ENCODE data around the gene MASP1. TPM values are rescaled to one million over a fixed set of nuclear protein-coding genes. Genes with fewer than 3 reads are reported as not detected.
A peak's percentile ranks its signal among the peaks of the same experiment; 100 is the strongest.

The MASP1 gene
- total and polyA plus RNA-seq, 8 donors, result 0.06 to 1.3 (median 0.35) TPM

DNA sequence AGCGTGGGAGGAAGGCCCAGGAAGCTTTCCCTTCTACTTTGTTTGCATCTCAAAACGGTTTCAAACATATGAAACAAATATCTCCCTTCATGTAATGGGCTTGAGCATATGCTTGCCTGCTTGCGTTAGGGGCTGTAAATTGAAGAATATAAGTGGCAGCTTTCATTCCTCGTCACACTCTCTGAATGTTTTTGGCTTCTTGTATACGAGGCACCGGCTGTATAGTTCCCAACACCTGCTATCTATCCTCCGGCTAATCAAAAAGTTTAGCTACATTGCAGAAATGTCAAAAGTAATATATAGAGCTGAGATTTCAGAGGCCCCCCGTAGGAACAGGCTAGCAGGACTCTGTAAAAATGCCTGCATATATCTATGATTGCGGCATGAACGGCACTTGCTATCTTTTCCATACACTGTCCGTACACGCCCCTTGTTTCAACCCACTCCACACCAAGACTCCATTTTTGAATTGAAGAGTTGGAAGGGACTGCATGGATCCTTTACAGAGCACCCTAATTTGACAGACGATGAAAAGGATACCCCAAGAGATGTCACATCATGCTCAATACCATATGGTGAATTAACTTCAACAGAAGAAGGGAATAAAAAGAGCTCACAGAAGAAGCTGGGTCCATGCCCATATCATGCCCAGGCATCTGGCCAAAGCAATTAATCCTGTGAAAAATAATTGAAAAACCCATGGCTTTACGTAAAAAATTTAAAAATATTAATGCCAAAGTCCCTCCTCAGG lies 2.5 kb downstream of the MASP1 start:
- WGBS, 2 donors, result 80 to 83% methylated on average over 14 of the region's 14 CpGs
- Histone ChIP-seq H3K4me1 (no peaks in the 10 kb centered on the region), H3K27me3 (no peaks in the 10 kb centered on the region), H3K27ac (no peak overlapping the region), H3K4me3 (no peak overlapping the region), H3K9me3 (no peaks in the 10 kb centered on the region), H3K36me3 (no peaks in the 10 kb centered on the region)
- FAIRE-seq (no peak), ATAC-seq (no peak), DNase-seq (no peak)
- intact Hi-C loops (cut with DNase I), result no loop called here
- TF ChIP-seq, protein P1, sequence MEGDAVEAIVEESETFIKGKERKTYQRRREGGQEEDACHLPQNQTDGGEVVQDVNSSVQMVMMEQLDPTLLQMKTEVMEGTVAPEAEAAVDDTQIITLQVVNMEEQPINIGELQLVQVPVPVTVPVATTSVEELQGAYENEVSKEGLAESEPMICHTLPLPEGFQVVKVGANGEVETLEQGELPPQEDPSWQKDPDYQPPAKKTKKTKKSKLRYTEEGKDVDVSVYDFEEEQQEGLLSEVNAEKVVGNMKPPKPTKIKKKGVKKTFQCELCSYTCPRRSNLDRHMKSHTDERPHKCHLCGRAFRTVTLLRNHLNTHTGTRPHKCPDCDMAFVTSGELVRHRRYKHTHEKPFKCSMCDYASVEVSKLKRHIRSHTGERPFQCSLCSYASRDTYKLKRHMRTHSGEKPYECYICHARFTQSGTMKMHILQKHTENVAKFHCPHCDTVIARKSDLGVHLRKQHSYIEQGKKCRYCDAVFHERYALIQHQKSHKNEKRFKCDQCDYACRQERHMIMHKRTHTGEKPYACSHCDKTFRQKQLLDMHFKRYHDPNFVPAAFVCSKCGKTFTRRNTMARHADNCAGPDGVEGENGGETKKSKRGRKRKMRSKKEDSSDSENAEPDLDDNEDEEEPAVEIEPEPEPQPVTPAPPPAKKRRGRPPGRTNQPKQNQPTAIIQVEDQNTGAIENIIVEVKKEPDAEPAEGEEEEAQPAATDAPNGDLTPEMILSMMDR (IDR thresholded peaks at IDR 0.05), result no peak

DNA sequence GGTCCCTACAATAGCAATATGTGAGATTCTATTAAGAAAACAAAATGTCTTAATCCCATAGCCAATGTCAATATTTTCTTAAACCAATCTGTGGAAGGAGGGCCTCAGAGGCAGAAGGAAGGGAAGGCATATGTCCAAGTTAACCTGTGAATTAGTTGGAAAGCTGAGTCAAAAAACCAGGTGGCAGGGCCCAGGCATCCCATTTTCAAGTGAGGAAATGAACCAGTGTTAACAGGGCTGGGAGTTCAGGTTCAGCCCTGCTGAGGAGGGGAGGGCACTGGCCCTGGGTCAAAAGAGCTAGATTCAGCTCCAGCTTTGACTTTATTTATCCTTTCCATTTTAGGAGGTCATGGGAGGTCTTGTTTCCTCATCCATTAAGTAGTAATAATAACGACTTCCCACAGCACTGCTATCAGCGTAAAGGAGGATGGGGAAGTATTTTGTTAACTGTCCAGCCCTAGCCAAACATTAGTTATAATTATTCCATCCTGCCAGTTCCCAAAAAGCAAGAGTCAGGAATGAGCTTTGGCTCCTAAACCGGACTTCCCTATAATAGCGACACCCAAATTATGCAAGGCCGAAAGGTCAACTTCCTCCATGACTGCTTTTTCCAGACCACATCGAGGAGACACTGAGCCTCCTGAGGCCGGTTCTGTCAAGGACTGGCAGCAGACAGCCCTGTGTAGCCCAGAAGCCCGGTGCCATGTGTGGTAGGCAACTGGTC lies 3.2 kb downstream of the MASP1 start:
- ATAC-seq (peak in 1 of 4 donors; percentile 26), DNase-seq (no peak), FAIRE-seq (no peak)
- intact Hi-C loops (cut with DNase I), result no loop called here
- no peaks in the 10 kb centered on the region for H3K9me3 ChIP-seq
- WGBS, 2 donors, result 76% methylated on average over 8 of the region's 8 CpGs
- TF ChIP-seq, protein P1 (IDR thresholded peaks at IDR 0.05), result no peak
- no peak overlapping the region for H3K4me3 ChIP-seq
- no peaks in the 10 kb centered on the region for H3K27me3 ChIP-seq
- no peak overlapping the region for H3K27ac ChIP-seq
- no peaks in the 10 kb centered on the region for H3K36me3 ChIP-seq
- H3K4me1 ChIP-seq, result no peaks in the 10 kb centered on the region

DNA sequence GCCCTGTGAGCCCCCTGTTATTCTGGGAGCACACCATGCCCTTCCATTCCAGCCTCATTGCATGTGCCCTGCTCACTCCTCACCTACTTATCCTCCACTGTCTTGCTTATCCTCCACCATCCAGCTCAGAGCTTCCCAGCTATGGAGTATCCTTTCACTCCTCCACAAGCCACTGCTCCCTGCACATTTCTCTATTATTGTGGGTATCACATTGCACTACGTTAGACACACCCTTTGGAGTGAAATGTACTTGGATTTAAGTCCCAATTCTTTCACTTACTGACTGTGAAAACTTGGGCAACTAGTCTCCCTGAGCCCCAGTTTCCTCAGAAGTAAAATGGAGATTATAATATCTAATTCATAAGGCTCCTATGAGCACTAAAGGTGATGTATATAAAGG lies 4.3 kb downstream of the MASP1 start:
- Histone ChIP-seq H3K9me3 (no peaks in the 10 kb centered on the region), H3K27me3 (no peaks in the 10 kb centered on the region), H3K4me3 (no peak overlapping the region), H3K4me1 (no peaks in the 10 kb centered on the region), H3K36me3 (no peaks in the 10 kb centered on the region), H3K27ac (no peak overlapping the region)
- no peak for FAIRE-seq
- intact Hi-C loops (cut with DNase I), result no loop called here
- DNase-seq, result no peak
- 77 to 87% methylated on average over 1 of the region's 1 CpG for WGBS, 2 donors
- ATAC-seq, result no peak
- TF ChIP-seq, protein P1 (IDR thresholded peaks at IDR 0.05), result no peak

DNA sequence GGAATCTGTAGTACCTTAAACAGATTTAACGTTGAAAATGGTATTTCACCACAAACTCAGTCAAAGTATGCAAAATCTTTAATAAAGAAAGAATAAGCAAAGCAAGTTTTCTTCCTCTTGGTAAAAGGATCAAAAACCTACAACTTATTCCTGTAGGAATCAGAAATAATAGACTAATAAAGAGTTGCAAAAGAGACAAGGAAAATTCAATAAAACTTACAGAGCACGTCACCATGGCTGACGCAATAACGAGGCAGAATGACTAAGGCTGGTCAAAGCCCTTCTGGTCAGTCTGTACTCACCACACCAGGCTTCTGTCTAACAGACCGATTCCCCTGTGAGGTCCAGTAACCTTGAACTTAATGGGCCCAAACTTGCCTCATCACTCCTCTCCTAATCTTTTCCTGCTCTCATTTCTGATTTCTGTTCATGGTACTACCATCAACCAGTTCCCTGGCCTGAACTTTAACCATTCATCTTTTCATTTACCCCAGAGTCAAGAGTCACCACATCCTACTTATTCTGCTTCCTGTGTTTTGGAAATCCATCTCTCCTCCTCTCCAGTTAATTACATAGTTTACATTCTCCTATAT lies 5.0 kb downstream of the MASP1 start:
- H3K4me1 ChIP-seq, result no peaks in the 10 kb centered on the region
- no peak overlapping the region for H3K4me3 ChIP-seq
- FAIRE-seq (no peak), DNase-seq (no peak), ATAC-seq (peak in 2 of 4 donors; percentile 31 to 32)
- intact Hi-C loops (cut with DNase I), result no loop called here
- H3K36me3 ChIP-seq, result no peaks in the 10 kb centered on the region
- no peak overlapping the region for H3K27ac ChIP-seq
- 88 to 90% methylated on average over 5 of the region's 5 CpGs for WGBS, 2 donors
- no peaks in the 10 kb centered on the region for H3K27me3 ChIP-seq
- H3K9me3 ChIP-seq, result no peaks in the 10 kb centered on the region
- TF ChIP-seq, protein P1 (IDR thresholded peaks at IDR 0.05), result no peak

Data from pancreas (tissue), 10 donors.